Omental fat pad (tissue), 4 donors: ENCODE results near the gene EMP1. TPM values are rescaled to one million over a fixed set of nuclear protein-coding genes. Genes with fewer than 3 reads are reported as not detected.

ENCODE experiments used
- ATAC-seq: fragments of 150-250 bp; one replicate; pipeline ENCODE4 v1.9.1; 2016; ENCODE audit warnings: mild to moderate bottlenecking, moderate library complexity; ENCODE audit not compliant: low FRiP score
- DNase-seq: peaks from one replicate; pipeline ENCODE4 v3.0.0-alpha.2; 2019; ENCODE audit warnings: low spot score
- CTCF ChIP-seq, 3 donors: fragments of 450-650 bp; IDR thresholded peaks; one replicate each; pipeline ENCODE4 v1.5.1; 2016 to 2017; ENCODE audit warnings: antibody characterized with exemption in 3 of 3, mild to moderate bottlenecking in 3 of 3, moderate library complexity in 2 of 3
- total RNA-seq, 4 donors: library from RNA; depleted of rRNA; stranded (reverse); fragments of >200 nt; gene quantifications; one replicate each; pipeline ENCODE4 v1.1.0, GENCODE V29; 2016

EMP1 gene
- total RNA-seq, 4 donors from 2014 or later, result 687 to 4,689 (median 1,133) TPM

GRCh38 chr12:13195250-13195649 lies 1.3 kb upstream of the EMP1 start:
- no peak for ATAC-seq
- TF ChIP-seq CTCF (IDR thresholded peaks at IDR 0.05), result no peak
- no peak for DNase-seq

- no peak for TF ChIP-seq CTCF (IDR thresholded peaks at IDR 0.05)
- DNase-seq, result no peak
- peak; percentile 11 for ATAC-seq
These were observed 769 bp upstream of the EMP1 start for GRCh38 chr12:13195785-13196129.

- no peak for DNase-seq
- ATAC-seq, result no peak
- TF ChIP-seq CTCF (IDR thresholded peaks at IDR 0.05), result no peak
These were observed 506 bp downstream of the EMP1 start for GRCh38 chr12:13197032-13197431.

- no peak for ATAC-seq
- TF ChIP-seq CTCF (IDR thresholded peaks at IDR 0.05), result no peak
- DNase-seq, result no peak
These were observed 1.1 kb downstream of the EMP1 start for GRCh38 chr12:13197526-13198143.

DNA sequence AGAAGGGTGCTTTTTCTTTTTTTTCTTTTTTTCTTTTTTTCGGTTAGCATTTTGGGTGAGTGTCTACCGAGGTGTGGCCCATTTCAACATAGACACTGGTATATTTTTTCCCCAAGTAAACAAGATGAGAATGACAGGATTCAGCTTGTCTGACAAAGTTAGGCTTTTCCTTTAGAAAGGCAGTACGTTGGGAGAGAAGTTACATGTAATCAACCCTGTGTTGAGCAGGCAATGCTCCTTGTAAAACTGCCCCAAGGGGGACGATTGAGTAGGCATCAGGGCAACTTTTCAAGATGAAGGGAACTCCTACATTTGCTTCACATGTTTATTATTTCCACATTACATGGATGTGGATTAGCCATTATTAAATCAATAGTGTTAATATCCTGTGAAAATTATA lies 1.7 kb downstream of the EMP1 start:
- ATAC-seq, result no peak
- no peak for TF ChIP-seq CTCF (IDR thresholded peaks at IDR 0.05)
- no peak for DNase-seq

DNA sequence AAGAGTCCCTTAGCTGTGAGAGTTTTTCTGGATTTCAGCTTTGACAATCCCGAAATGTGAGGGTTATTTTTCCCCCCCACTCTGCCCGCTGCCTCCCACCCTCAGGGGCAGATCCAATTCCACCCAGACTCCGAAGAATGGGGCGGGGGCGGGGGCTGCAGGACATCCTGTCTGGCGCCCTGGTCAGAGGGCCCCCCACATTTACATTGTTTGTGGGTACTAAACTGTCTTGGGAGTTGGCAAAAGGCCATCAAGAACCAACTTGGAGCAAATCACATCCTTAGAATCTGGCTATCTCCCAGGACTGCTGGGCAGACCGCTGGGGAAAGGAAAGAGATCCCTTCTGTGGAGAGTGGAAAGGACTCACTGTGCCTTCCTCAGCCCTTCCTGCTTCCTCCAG lies 2.4 kb downstream of the EMP1 start:
- ATAC-seq, result no peak
- no peak for TF ChIP-seq CTCF (IDR thresholded peaks at IDR 0.05)
- no peak for DNase-seq

DNA sequence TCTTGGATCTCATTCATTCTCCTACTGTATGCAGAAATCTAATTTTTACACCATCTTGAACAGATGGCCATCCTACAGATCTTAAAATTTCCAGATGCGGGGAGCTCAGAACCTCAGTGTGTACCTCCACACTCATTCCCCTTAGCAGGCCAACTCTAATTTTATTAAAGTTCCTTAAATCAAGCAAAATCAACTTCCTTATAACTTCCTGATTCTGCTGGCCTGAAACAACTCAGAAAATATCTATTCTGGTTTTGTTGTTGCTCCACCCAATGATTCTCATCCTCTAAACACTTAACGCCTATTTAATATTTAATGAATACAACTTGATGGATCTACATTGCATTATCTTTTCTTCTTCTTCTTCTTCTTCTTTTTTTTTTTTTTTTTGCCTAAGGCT lies 3.1 kb downstream of the EMP1 start:
- no peak for DNase-seq
- no peak for TF ChIP-seq CTCF (IDR thresholded peaks at IDR 0.05)
- ATAC-seq, result no peak
